HCT116 (cell line): ENCODE measurements around the gene FOXP1.

Experiments
- CTCF ChIP-seq, 3 experiments: fragments of 200-600 bp in 1 of 3; sonication (generic) in 1 of 3; IDR thresholded peaks in 2 of 3; conservative IDR thresholded peaks in 1 of 3; 2 replicates each; pipeline ENCODE4 v1.5.1; 2012 to 2017; ENCODE audit warnings: low read depth in 2 of 3, low read length in 2 of 3, antibody characterized with exemption in 1 of 3, borderline replicate concordance in 1 of 3, control low read depth in 1 of 3, mild to moderate bottlenecking in 1 of 3, mixed read lengths in 1 of 3, mixed run types in 1 of 3, moderate library complexity in 1 of 3; ENCODE audit not compliant: insufficient read depth in 1 of 3
- EZH2 ChIP-seq: fragments of 200-600 bp; sonication (generic); IDR thresholded peaks from 2 replicates; pipeline ENCODE4 v1.6.1; 2017; ENCODE audit warnings: antibody characterized with exemption, mixed run types
- JUND ChIP-seq: IDR thresholded peaks from 2 replicates; pipeline ENCODE4 v1.6.1; 2012
- POLR2A ChIP-seq: IDR thresholded peaks from 2 replicates; pipeline ENCODE4 v1.7.0; 2011; ENCODE audit warnings: borderline replicate concordance; ENCODE audit not compliant: insufficient read depth, insufficient read length; ENCODE audit errors: extremely low read depth
- POLR2AphosphoS5 ChIP-seq: IDR thresholded peaks from 2 replicates; pipeline ENCODE4 v1.6.1; 2011; ENCODE audit warnings: mild to moderate bottlenecking, low read depth, low read length, moderate library complexity
- SRF ChIP-seq: IDR thresholded peaks from 2 replicates; pipeline ENCODE4 v1.6.1; 2012; ENCODE audit warnings: low read depth
- ZNF274 ChIP-seq: fragments of 200-500 bp; sonication (Bioruptor generic); IDR thresholded peaks from 2 replicates; pipeline ENCODE4 v1.6.1; 2014; ENCODE audit warnings: mild to moderate bottlenecking, low read depth, low read length, inconsistent platforms

DNA sequence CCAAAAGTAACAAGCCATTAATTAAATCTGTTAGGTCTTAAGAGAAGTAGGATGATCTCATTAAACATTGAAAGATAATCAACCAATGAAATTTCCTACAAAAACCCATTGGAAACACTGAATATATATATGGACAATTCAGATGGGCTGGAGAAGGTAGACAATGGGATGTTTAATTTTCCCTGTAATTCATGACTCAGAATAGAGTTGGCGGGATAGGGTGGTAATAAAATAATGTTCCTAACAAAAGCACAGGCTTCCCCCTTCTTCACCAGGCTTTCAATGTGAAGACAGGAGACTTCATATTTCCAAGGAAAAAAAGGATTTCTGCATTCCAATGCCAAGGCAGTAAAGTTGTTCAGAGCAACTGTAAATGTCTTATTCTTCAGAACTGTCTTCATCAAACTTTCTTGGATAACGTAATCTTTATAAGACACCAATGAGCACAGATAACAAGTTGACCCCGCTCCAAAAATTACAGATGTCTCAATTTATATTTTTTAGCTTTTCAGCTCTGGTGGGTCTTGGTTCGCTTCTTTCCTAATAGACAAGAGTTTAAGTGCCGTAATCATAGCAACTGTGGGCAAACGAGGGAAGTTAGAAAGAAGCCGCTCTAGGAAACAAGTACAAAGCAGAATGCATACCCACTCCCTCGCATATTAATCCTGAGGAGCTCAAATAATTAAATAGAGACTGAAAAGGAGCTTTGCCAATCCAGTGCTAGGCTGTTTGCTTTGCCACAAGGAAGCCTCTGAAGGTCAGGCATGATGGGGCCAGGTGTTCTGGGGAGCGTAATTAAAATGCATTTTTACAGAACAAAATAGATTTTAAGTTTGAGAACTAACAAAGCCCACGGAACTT is 377.0 kb downstream of the FOXP1 start:
- TF ChIP-seq POLR2AphosphoS5 (no peak), EZH2 (no peak), SRF (no peak), POLR2A (no peak), ZNF274 (no peak), CTCF (IDR thresholded peaks at IDR 0.05 in 2 of 3, conservative IDR thresholded peaks at IDR 0.05 in 1 of 3; ENCODE audit: borderline replicate concordance in 1 of 3, insufficient read depth in 1 of 3, low read depth in 2 of 3, low read length in 2 of 3) (no peak), JUND (no peak)
